Neural crest cell (in vitro differentiated cells): ENCODE data around the gene FAM236C. TPM values are rescaled to one million over a fixed set of nuclear protein-coding genes. Genes with fewer than 3 reads are reported as not detected.

Source experiments
- total RNA-seq: library from RNA; stranded (reverse); gene quantifications from 2 replicates; pipeline ENCODE4 v1.2.1, GENCODE V29; 2021

FAM236C gene
- total RNA-seq, 1 donor from 2014 or later, result not detected

Other genes with a start within 250 kb of the FAM236C start
- gene PHKA1, start 198.3 kb upstream of the FAM236C start, total RNA-seq, result 10.1 and 10.2 TPM in 2 replicates
- 2.6 and 3.1 TPM in 2 replicates for gene DMRTC1B, start 135.7 kb upstream of the FAM236C start, total RNA-seq
- gene FAM236B, start 130.0 kb upstream of the FAM236C start, total RNA-seq, result not detected in 2 replicates
- gene FAM236D, start 104.4 kb upstream of the FAM236C start, total RNA-seq, result not detected in 2 replicates
- not detected in 2 replicates for gene FAM236A, start 25.6 kb downstream of the FAM236C start, total RNA-seq
- gene DMRTC1, start 31.2 kb downstream of the FAM236C start, total RNA-seq, result 0.56 and 1.2 TPM in 2 replicates
- 0.14 TPM in 1 of 2 replicates, not detected in the other for gene PABPC1L2B, start 90.3 kb downstream of the FAM236C start, total RNA-seq
- gene PABPC1L2A, start 166.9 kb downstream of the FAM236C start, total RNA-seq, result 0.23 and 0.39 TPM in 2 replicates